ENCODE data around the gene SMYD2.

GRCh38 chr1:214337015-214337414 lies 56.1 kb downstream of the SMYD2 start:
- TF ChIP-seq CTCF (IDR thresholded peaks at IDR 0.05) (no peak), POLR2A (IDR thresholded peaks at IDR 0.05) (no peak)

All from testis (tissue), 2 donors.